LNCAP (cell line): Measurements from ENCODE around the gene ABCB6.

Source experiments
- TF ChIP-seq, protein P1 (sequence below): fragments of 450-650 bp; IDR thresholded peaks from 2 replicates; pipeline ENCODE4 v1.5.1; 2017; ENCODE audit warnings: mild to moderate bottlenecking

Gene ABCB6

DNA sequence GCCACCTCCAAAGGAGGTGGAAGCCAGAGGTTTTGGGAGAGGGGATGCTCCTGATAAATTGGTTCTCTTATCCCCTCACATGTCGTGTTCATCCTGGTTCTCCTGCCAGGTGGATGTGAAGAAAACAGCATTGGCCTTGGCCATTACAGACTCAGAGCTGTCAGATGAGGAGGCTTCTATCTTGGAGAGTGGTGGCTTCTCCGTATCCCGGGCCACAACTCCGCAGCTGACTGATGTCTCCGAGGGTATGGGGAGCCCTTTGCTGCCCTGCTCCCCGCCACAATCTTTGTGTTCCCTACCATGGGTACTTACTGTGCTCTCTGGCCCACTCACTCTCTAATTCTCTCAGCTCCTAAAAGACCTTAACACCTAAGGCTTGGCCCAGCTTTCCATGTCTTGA, 37.2 kb downstream of the ABCB6 start:
- TF ChIP-seq, protein P1, sequence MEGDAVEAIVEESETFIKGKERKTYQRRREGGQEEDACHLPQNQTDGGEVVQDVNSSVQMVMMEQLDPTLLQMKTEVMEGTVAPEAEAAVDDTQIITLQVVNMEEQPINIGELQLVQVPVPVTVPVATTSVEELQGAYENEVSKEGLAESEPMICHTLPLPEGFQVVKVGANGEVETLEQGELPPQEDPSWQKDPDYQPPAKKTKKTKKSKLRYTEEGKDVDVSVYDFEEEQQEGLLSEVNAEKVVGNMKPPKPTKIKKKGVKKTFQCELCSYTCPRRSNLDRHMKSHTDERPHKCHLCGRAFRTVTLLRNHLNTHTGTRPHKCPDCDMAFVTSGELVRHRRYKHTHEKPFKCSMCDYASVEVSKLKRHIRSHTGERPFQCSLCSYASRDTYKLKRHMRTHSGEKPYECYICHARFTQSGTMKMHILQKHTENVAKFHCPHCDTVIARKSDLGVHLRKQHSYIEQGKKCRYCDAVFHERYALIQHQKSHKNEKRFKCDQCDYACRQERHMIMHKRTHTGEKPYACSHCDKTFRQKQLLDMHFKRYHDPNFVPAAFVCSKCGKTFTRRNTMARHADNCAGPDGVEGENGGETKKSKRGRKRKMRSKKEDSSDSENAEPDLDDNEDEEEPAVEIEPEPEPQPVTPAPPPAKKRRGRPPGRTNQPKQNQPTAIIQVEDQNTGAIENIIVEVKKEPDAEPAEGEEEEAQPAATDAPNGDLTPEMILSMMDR: no peak

DNA sequence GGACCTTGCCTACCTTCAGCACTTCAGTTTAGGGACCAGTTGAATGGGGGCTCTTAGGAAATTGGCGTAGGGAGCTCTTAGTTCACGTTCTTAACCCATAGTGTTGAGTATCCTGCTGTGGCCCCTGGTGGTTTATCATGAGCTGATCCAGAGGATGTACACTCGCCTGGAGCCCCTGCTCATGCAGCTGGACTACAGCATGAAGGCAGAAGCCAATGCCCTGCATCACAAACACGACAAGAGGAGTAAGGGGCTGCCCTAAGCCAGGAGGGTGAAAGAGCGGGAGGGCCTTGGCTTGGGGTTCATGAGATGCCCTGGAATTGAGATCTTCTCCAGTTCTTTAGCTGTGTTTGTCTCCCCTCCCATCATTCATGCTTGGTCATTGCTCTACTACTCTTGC, 37.8 kb downstream of the ABCB6 start:
- TF ChIP-seq, protein P1: no peak

DNA sequence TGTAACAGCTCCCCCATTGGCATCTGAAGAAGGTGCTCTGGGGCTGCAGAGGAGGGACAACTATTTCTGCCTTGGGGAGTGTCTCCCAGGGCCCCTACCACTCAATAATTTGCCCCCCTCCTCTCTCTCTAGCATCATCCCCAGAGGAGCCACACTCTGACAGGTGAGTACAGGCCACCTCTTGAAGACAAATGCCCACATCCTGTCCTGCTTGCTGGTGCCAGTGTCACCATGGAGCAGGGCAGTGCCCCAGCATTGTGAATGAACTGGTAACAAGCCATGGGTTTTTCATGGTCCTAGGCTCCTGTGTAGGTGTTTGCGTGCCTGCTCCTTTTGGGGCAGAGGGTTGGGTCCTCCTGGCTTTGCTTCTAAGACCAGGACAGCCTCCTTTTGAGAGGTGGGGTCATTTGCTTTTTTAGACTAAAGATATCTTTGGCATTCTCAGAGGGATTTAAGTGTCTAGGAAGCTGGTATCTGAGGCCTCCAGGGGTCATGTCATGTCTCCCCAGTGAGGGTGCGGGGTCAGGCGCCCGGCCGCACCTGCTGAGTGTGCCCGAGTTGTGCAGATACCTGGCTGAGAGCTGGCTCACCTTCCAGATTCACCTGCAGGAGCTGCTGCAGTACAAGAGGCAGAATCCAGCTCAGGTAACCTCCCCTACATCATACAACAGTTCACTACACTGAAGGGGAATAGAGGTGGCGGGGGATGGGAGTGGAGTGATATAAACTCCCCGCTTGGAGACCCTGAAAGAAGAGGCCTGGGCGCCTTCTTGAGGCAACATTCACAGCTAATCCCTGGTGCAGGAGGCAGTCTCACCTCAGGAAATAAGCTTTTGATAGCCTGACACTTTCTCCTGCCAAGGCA, 38.9 kb downstream of the ABCB6 start:
- TF ChIP-seq, protein P1: no peak

DNA sequence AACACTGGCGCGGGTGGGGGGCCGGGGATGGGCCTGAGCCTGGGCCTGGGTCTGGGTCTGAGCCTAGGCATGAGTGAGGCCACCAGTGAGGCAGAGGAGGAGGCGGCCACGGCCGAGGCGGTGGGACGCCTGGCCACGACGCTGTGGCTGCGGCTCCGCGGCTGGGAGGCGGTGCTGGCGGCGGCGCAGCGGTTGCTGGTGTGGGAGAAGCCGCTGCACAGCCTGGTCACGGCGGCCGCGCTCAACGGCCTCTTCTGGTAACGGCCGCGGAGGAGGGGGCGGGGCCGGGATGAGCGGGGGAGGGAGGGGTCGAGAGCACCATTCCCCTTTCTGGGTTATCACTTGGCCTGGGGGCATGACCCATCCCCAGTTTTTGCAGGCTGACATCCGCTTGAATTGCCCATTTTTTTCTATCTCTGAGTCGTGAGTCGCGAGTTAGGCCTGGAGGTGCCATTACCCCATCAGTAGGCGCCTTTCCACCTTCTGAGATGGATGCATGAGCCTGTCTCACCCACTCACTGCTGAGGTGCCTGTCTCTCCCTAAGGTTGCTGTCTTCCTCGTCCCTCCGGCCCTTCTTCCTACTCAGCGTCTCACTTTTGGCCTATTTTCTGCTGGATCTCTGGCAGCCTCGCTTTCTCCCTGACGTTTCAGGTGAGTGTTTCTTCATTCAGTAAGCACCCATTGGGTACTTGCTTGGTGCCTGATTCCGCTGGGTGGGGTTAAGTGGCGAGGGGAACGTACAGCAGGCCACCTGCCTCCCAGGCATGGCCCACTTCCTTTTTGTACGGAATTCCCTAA, 40.2 kb downstream of the ABCB6 start:
- TF ChIP-seq, protein P1: peak; percentile 27; the same call in 1 of the 2 replicates

DNA sequence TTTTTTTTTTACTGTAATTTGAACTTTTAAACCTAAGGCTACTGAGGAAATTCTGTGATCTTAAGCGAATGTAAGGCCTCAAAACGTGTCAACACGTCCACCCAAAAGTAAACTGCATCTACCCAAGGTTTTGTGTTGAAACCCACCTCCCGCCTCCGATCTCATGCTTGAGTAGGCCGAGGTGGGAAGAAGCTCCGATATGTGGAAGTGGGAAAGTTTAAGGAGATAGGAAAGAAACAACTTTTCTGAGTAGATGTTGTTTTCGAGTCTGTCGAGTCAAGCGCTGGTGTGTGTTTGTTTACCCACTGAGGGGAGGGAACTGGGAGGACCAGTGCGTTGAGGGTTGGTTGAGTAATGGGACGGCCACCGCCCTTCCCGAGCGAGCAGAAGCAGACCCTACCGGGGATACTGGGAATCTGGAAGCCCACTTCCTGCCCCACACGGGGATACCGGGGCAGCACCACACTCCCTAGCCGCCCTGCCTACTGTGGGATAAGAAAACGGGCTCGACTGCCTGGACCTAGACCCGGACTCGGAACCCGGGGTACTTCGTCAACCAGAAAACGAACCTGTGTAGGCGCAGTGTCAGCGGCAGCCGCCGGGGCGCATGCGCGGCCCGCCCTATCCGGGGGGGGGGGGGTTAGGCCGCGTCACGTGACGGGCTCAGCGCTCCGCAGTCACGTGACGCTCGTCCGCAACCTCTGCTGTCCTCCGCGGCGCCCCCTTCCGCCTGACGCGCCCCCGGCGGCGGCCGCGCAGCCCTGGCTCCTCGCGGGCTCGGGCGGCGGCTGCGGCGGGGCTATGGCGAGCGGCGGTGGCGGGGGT, 41.0 kb downstream of the ABCB6 start, which contains the start of gene RETREG2:
TSS of gene RETREG2 (plus strand) at position 724 of the 825 bp plus-strand sequence. CDS start at position 802, 78 bp downstream.
- TF ChIP-seq, protein P1: peak; percentile 54

DNA sequence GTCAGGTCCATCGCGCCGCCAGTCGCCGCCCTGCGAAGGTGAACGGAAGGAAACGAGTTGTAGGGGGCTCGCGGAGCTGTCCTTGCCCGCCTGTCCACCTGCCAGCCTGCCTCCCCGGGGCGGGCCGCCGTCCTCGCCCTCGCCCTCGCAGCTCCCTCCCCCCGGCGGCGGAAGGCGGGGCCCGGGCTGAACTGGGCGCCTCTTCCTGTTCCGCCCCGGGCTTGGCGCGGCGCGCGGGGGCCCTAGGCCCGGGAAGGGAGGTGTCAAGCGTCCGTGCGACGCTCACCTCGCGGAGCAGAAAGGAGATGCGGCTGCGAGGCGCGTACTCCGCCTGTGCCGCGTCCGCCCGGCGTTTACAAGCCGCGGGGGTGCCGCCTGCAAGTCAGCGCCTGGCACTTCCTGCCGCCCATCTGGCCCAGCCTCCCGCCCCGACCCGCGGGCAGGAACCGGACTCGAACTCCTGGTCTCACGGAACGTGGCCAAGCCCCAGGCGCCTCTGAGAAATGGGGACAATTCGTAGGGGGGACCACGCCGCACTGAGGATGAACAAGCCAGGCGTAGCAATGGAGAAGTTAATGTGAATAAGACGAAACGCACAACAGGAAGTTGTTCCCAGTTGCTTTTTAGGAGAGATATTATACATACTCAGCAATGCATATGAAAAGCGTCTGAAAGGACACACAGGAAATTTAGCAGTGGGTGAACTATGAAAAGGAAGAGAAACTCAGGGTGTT, 41.8 kb downstream of the ABCB6 start, which contains the start of gene CNPPD1:
TSS of gene CNPPD1 (minus strand) at position 108 of the 734 bp plus-strand sequence. CDS start at position 11, 97 bp downstream.
- TF ChIP-seq, protein P1: no peak
